SH-SY5Y (cell line): ENCODE data around the gene VSTM2B.

Experiments used
- GATA2 ChIP-seq: IDR thresholded peaks from 2 replicates; pipeline ENCODE4 v1.6.1; 2011; ENCODE audit warnings: mild to moderate bottlenecking, low read depth, low read length
- GATA3 ChIP-seq: IDR thresholded peaks from 2 replicates; pipeline ENCODE4 v1.6.1; 2011; ENCODE audit warnings: low read depth, mild to moderate bottlenecking, low read length, moderate library complexity

VSTM2B gene

DNA sequence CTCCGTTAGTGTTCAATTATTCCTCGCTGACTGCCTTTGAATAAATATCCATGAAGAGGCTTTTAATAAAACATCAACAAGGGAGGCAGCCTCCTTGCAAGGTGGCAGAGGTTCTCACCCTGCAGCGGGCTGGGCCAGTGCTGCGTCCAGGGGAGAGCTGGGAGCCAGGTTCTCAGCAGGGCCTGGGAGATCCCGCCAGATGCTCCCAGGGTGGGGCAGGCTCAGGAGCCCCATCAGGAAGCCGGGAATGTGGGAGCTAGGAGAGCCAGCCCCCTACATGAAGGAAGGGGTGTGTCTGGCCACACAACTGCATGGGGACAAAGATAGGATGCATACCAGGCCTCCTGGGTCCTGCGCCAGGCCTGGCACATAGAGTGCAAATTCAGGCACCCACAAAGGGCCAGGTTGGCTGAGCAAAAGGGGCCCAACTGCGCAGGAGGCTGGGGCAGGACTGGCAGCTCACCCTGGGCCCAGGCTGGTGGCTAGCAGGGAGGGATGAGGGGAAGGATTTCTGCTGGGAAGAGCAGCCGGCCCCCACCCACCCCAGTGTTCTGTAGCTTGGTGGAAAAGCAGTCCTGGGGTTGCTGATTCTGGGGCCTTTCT is 22.8 kb downstream of the VSTM2B start:
- no peak for TF ChIP-seq GATA2
- TF ChIP-seq GATA3, result no peak

- TF ChIP-seq GATA2, result no peak
- no peak for TF ChIP-seq GATA3
These were observed 23.6 kb downstream of the VSTM2B start for GRCh38 chr19:29549105-29550070.

- TF ChIP-seq GATA2, result no peak
- TF ChIP-seq GATA3, result no peak
These were observed 25.1 kb downstream of the VSTM2B start for GRCh38 chr19:29550896-29551295.

GRCh38 chr19:29551774-29552173 is 26.0 kb downstream of the VSTM2B start:
- no peak for TF ChIP-seq GATA3
- no peak for TF ChIP-seq GATA2

DNA sequence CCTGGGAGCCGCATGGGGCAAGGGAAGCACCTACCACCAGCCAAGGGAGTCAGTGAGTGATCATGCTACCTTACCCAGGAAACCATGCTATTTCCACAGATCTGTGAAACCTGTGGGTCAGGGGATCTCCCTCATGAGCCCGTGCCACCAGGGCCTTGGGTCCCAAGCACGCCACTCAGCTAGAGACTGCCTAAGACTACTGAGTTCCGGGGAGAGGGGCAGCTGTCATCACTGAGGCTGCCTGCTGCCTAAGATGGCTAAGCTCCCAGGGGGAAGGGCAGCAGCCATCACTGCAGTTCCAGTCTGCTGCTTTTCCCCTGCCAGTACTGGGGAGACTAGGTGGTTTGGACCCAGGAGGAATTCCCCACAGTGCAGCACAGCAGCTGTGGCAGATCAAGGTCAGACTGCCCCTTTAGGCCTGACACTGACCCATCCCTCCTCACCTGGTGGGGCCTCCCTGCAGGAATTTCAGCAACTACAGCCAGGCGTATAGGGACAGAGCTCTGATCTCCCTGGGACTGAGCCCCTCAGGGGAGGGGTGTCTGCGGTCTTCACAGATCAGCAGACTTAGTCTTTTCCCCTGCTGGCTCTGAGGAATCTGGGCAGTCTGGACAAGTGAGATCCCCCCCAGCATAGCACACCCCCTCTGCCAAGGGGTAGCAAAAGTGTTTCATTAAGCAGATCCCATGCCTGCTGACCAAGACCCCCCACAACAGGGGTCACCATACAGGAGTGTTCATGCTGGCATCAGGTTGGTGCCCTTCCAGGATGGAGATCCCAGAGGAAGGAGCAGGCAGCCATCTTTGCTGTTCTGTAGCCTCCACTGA is 26.9 kb downstream of the VSTM2B start:
- no peak for TF ChIP-seq GATA3
- TF ChIP-seq GATA2, result no peak

DNA sequence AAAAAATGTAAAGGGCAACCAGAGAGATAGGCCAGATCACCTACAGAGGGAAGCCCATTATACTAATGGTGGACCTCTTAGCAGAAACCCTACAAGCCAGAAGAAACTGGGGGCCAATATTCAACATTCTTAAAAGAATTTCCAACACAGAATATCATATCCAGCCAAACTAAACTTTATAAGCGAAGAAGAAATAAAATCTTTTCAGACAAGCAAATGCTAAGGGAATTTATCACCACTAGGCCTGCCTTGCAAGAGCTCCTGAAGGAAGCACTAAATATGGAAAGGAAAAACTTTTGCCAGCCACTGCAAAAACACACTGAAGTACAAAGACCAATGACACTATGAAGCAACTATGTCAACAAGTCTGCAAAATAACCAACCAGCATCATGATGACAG is 28.4 kb downstream of the VSTM2B start:
- TF ChIP-seq GATA2 (no peak), GATA3 (no peak)

GRCh38 chr19:29559743-29560142 is 33.9 kb downstream of the VSTM2B start:
- no peak for TF ChIP-seq GATA3
- no peak for TF ChIP-seq GATA2

DNA sequence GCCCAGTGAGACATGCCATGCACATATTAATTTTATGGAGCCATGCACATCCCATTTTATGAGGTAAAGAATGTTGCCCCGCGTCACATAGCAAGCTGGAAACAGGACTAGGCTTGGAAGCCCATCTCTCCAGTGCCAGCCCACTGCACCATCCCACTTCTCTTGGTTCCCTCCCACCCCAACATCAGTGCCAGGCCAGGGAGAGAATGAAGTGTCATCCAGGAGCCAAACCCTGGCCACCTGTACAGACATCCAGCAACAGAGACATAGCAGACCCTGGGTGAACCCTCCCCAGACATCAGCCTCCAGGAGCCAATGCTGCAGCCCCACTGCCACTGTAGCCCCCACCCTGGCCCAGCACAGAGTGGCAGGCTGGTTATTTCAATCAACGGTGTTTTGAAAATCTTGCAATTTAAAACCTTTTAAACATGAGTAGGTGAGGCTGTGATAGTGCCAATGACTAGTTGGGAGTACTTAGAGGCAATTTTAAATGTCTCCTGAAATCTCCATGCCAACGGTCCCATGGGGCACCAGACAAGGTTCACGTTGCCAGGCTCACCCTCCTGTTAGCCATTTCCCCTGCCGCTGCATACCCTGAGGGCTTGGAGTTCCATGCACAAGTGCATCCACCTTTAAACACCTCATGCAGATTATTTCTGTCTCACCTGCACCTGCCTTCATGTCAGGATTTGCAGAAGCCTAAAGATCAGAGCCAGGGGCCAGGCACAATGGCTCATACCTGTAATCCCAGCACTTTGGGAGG is 34.7 kb downstream of the VSTM2B start:
- TF ChIP-seq GATA2 (no peak), GATA3 (no peak)

DNA sequence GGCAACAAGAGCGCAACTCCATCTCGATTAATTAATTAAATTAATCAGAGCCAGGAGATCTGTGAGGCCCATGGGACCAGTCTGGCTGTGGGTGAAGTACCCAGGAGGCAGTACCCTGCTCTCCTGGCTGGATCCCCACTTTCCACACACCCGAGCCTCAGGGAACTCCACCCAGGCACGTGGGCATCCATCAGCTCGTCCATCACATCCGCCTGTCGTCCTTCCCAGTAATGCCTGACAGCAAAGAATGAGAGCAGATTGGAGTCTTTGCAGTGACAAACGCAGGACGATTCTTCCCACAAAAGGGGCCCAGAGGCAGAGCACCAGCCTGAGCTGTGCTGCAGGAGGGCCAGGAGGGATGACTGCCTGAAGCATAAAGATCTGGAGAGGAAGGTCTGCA is 35.8 kb downstream of the VSTM2B start:
- TF ChIP-seq GATA3 (no peak), GATA2 (no peak)

GRCh38 chr19:29562299-29563297 is 36.8 kb downstream of the VSTM2B start:
- no peak for TF ChIP-seq GATA2
- TF ChIP-seq GATA3, result no peak

GRCh38 chr19:29563486-29564101 is 37.8 kb downstream of the VSTM2B start:
- no peak for TF ChIP-seq GATA2
- TF ChIP-seq GATA3, result no peak

DNA sequence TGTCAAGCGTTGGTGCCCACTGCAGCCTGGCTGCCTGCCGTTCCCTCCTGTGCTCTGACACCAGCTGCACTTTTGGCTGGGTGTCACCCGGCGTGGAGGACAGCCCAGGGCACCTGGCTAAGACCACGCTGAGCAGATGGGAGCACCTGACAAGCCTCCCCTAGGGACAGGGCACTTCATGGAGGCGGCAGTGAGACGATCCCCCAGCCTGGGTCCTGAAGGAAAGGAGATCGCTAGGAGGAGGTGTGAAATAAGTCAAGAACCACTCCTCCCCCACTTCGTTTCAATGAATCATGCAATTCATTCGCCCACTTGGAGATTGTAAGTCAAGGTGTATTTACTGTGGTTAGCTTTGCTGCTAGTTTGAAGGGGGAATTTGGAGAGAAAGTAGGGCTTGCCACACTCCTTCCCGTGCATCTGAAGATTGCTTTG is 38.8 kb downstream of the VSTM2B start:
- no peak for TF ChIP-seq GATA2
- TF ChIP-seq GATA3, result no peak

DNA sequence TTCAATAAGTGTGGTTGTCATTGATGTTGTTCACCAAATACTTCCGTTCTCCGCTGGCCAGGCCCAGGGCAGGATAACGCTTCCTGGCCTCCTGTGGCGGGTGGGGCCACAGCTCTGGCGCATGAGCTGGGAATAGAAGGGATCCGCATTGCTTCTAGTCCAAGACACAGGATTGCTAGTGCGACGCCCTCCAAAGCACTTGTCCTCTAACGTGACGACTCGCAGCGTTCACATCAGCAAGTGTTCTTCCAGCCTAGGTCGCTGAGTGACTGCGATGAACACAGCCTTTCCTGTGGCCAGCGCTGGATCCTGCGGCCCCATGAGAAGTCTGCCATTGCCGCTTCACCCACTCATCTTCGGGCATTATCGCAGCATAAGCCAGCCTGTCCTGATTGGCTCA is 39.4 kb downstream of the VSTM2B start:
- TF ChIP-seq GATA3 (no peak), GATA2 (no peak)
